AG04449 (cell line): Measurements from ENCODE around the gene ABLIM2.

Source experiments
- CTCF ChIA-PET: fragments of 350-600 bp; formaldehyde crosslinking; extraction: SDS; loops from one replicate; lab custom pipeline; 2021; ENCODE audit warnings: antibody characterized with exemption; lab: Yijun Ruan, JAX
- POLR2A ChIA-PET: fragments of 400-600, 350-600 bp; formaldehyde crosslinking; extraction: SDS; loops from one replicate; lab custom pipeline; 2020; ENCODE audit warnings: antibody characterized with exemption, inconsistent platforms; lab: Yijun Ruan, JAX
- DNase-seq: peaks from one replicate; pipeline ENCODE4 v3.0.0-alpha.2; 2010; ENCODE audit warnings: low read depth, low spot score
- H3K4me3 ChIP-seq: 2 replicates; pipeline ENCODE4 v1.5.1; 2011; ENCODE audit warnings: low read depth, mild to moderate bottlenecking, control low read depth, low read length
- CTCF ChIP-seq: IDR thresholded peaks from one replicate; pipeline ENCODE4 v1.5.1; 2011; ENCODE audit warnings: mild to moderate bottlenecking, moderate library complexity, low read length, control low read depth, inconsistent platforms; ENCODE audit not compliant: insufficient read depth; ENCODE audit errors: missing control alignments

ABLIM2 gene

GRCh38 chr4:8159537-8160232 lies 1.1 kb upstream of the ABLIM2 start:
- no peak for DNase-seq
- CTCF ChIA-PET, result interaction anchor here (1.6 to 2.0 kb wide), 2 partner anchors 10 to 17 kb away, joined by 4 to 5 read pairs; no protein-coding TSS in a partner anchor
- TF ChIP-seq CTCF, result no peak
- peak overlapping the region; percentile 94 for H3K4me3 ChIP-seq
- POLR2A ChIA-PET, result no interaction called here

GRCh38 chr4:8157944-8158709 lies 486 bp downstream of the ABLIM2 start:
- CTCF ChIA-PET, result interaction anchor here (2.0 kb wide), 1 partner anchor 19 kb away, joined by 5 read pairs; no protein-coding TSS in a partner anchor
- POLR2A ChIA-PET, result interaction anchor here (0.6 kb wide), 1 partner anchor 270 kb away, joined by 3 read pairs; no protein-coding TSS in a partner anchor
- no peak for DNase-seq
- no peak for TF ChIP-seq CTCF
- H3K4me3 ChIP-seq, result peak overlapping the region; percentile 52

GRCh38 chr4:8157496-8157895 lies 1.1 kb downstream of the ABLIM2 start:
- no peak for DNase-seq
- no peak overlapping the region for H3K4me3 ChIP-seq
- ChIA-PET POLR2A (no interaction called here), CTCF (interaction anchor here (1.7 kb wide), 1 partner anchor 19 kb away, joined by 4 read pairs; no protein-coding TSS in a partner anchor)
- no peak for TF ChIP-seq CTCF

GRCh38 chr4:8156617-8157016 lies 2.0 kb downstream of the ABLIM2 start:
- TF ChIP-seq CTCF, result no peak
- DNase-seq, result no peak
- POLR2A ChIA-PET, result no interaction called here
- CTCF ChIA-PET, result interaction anchor here (1.7 kb wide), 1 partner anchor 20 kb away, joined by 4 read pairs; no protein-coding TSS in a partner anchor
- H3K4me3 ChIP-seq, result no peak overlapping the region

GRCh38 chr4:8155660-8156421 lies 2.8 kb downstream of the ABLIM2 start:
- ChIA-PET POLR2A (no interaction called here), CTCF (interaction anchor here (1.7 kb wide), 1 partner anchor 20 kb away, joined by 4 read pairs; no protein-coding TSS in a partner anchor)
- no peak overlapping the region for H3K4me3 ChIP-seq
- TF ChIP-seq CTCF, result no peak
- DNase-seq, result no peak
